ENCODE results near the gene CX3CL1. TPM values are rescaled to one million over a fixed set of nuclear protein-coding genes. Genes with fewer than 3 reads are reported as not detected.

The CX3CL1 gene
- total RNA-seq: 10 to 100 TPM in 2 of 4 donors, 1 to 10 TPM in 2; 1.0 to 31.2 (median 7.1) TPM

DNA sequence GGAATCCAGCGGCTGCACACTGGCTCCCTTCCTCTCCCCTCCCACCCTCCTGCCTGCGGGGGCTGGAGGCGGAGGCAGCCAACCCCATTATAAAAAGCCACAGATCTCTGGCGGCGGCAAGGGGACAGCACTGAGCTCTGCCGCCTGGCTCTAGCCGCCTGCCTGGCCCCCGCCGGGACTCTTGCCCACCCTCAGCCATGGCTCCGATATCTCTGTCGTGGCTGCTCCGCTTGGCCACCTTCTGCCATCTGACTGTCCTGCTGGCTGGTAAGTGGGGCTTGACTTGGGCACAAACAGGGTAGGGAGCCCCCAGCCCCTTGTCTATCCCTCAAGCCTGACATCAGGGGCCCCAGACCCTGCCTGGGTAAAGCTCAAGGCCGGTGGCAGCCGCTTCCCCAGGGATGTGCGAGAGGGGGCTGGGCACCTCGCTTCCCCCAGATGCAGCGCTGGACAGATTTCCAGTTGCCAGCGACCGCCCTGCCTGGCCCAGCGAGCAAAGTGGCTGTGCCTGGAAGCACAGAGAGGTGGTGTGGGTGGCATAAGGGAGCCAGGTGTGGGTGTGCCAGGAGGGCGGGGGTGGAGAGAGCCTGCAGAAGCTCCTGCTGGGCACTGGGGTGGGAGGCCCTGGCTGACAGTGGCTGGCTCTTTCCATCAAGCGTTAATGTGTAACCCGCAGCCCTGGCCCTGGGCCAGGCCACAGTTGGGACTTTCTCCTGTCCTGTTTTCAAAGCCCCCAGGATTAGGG is at the start of gene CX3CL1:
TSS of gene CX3CL1 (plus strand) at position 119 of the 745 bp plus-strand sequence. CDS start at position 198, 79 bp downstream.
- Histone ChIP-seq H3K27ac (peak within 1 kb of the TSS; percentile 71 to 81), H3K27me3 (no peaks in the 10 kb centered on the region), H3K9me3 (no peaks in the 10 kb centered on the region), H3K36me3 (no peaks in the 10 kb centered on the region), H3K4me1 (peaks cover 0 to 9% of the 10 kb centered on the region in 2 donors), H3K4me3 (peak within 1 kb of the TSS; percentile 37 to 38)
- TF ChIP-seq, protein P1, sequence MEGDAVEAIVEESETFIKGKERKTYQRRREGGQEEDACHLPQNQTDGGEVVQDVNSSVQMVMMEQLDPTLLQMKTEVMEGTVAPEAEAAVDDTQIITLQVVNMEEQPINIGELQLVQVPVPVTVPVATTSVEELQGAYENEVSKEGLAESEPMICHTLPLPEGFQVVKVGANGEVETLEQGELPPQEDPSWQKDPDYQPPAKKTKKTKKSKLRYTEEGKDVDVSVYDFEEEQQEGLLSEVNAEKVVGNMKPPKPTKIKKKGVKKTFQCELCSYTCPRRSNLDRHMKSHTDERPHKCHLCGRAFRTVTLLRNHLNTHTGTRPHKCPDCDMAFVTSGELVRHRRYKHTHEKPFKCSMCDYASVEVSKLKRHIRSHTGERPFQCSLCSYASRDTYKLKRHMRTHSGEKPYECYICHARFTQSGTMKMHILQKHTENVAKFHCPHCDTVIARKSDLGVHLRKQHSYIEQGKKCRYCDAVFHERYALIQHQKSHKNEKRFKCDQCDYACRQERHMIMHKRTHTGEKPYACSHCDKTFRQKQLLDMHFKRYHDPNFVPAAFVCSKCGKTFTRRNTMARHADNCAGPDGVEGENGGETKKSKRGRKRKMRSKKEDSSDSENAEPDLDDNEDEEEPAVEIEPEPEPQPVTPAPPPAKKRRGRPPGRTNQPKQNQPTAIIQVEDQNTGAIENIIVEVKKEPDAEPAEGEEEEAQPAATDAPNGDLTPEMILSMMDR (IDR thresholded peaks at IDR 0.05): peak in 1 of 4 experiments; percentile 3
- peak; percentile 71 to 89 for TF ChIP-seq POLR2A (IDR thresholded peaks at IDR 0.05)
- peak; percentile 68 to 69 for DNase-seq
- intact Hi-C loops (cut with DNase I; ENCODE audit: low total_unique reads): no loop called here

GRCh38 chr16:57324749-57325148 is 47.5 kb upstream of the CX3CL1 start:
- Histone ChIP-seq H3K36me3 (no peaks in the 10 kb centered on the region), H3K9me3 (no peaks in the 10 kb centered on the region), H3K27ac (no peak overlapping the region), H3K27me3 (no peaks in the 10 kb centered on the region), H3K4me3 (no peak overlapping the region), H3K4me1 (no peaks in the 10 kb centered on the region)
- no peak for TF ChIP-seq POLR2A (IDR thresholded peaks at IDR 0.05)
- TF ChIP-seq, protein P1 (IDR thresholded peaks at IDR 0.05): no peak
- intact Hi-C loops (cut with DNase I; ENCODE audit: low total_unique reads): no loop called here
- no peak for DNase-seq

DNA sequence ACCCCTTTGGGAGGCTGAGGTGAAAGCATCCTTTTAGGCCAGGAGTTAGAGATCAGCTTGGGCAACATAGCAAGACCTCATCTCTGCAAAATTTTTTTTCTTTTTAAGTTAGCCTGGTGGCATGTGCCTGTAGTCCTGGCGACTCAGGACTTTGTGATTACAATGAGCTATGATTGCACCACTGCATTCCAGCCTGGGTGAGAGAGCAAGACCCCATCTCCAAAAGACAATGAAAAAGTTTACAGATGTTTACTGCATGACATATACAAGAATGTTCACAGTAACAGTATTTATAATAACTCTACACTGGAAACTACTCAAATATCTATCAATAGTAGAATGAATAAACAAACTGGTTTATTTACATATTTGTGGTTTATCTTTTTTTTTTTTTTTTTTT is 46.8 kb upstream of the CX3CL1 start:
- TF ChIP-seq POLR2A (IDR thresholded peaks at IDR 0.05): no peak
- TF ChIP-seq, protein P1 (IDR thresholded peaks at IDR 0.05): no peak
- no peak overlapping the region for H3K27ac ChIP-seq
- H3K36me3 ChIP-seq: no peaks in the 10 kb centered on the region
- no peaks in the 10 kb centered on the region for H3K27me3 ChIP-seq
- DNase-seq: no peak
- H3K4me3 ChIP-seq: no peak overlapping the region
- intact Hi-C loops (cut with DNase I; ENCODE audit: low total_unique reads): no loop called here
- H3K9me3 ChIP-seq: no peaks in the 10 kb centered on the region
- H3K4me1 ChIP-seq: no peaks in the 10 kb centered on the region

DNA sequence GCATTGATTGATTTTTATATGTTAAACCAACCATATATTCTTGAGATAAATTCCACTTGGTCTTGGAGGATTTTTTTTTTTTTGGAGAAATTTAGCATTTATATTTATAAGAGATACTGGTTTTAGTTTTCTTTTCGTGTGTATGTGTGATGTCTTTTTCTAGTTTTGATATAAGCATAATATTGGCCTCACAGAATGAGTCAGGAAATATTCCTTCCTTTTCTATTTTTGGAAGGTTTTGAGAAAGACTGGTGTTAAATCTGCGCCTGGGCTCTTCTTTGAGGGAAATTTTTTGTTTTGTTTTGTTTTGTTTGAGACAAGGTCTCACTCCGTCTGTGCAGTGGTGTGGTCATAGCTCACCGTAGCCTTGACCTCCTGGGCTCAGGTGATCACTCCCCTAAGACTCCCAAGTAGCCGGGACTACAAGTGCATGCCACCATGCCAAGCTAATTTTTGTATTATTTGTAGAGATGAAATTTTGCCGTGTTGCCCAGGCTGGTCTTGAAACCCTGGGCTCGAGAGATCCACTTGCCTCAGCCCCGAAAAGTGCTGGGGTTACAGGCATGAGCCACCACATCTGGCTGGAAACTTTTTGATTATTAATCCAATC is 42.5 kb upstream of the CX3CL1 start:
- Histone ChIP-seq H3K9me3 (no peaks in the 10 kb centered on the region), H3K36me3 (no peaks in the 10 kb centered on the region), H3K27ac (no peak overlapping the region), H3K27me3 (no peaks in the 10 kb centered on the region), H3K4me3 (no peak overlapping the region), H3K4me1 (no peaks in the 10 kb centered on the region)
- no peak for DNase-seq
- TF ChIP-seq POLR2A (IDR thresholded peaks at IDR 0.05): no peak
- TF ChIP-seq, protein P1 (IDR thresholded peaks at IDR 0.05): no peak
- intact Hi-C loops (cut with DNase I; ENCODE audit: low total_unique reads): no loop called here

GRCh38 chr16:57331355-57331754 is 40.9 kb upstream of the CX3CL1 start:
- no peaks in the 10 kb centered on the region for H3K4me1 ChIP-seq
- no peak overlapping the region for H3K27ac ChIP-seq
- no peak for DNase-seq
- intact Hi-C loops (cut with DNase I; ENCODE audit: low total_unique reads): no loop called here
- TF ChIP-seq POLR2A (IDR thresholded peaks at IDR 0.05): no peak
- TF ChIP-seq, protein P1 (IDR thresholded peaks at IDR 0.05): no peak
- H3K9me3 ChIP-seq: no peaks in the 10 kb centered on the region
- no peak overlapping the region for H3K4me3 ChIP-seq
- no peaks in the 10 kb centered on the region for H3K36me3 ChIP-seq
- no peaks in the 10 kb centered on the region for H3K27me3 ChIP-seq

Data from uterus (tissue), 4 donors.